K562 (cell line): Measurements from ENCODE around the gene NKX2-1. TPM values are rescaled to one million over a fixed set of nuclear protein-coding genes. Genes with fewer than 3 reads are reported as not detected.
"Not testable (repeated sequence)": the region's sequence is repeated elsewhere in the genome, so short reads cannot be mapped to it uniquely, and the experiment has no call there.

ENCODE experiments used
- ATAC-seq: fragments of 200-7000 bp; cut with Tn5 transposase; 3 replicates; pipeline ENCODE4 v1.9.1; 2020; ENCODE audit warnings: moderate library complexity
- BruUV-seq: library from RNA; stranded (reverse); fragments of 400-500 nt; replicated peaks from 2 replicates; lab custom pipeline; 2021; lab: Mats Ljungman, UMichigan
- CTCF ChIA-PET: fragments of 300-600 bp; formaldehyde crosslinking; extraction: SDS; loops from one replicate; lab custom pipeline; 2021; ENCODE audit warnings: low intra/inter-chr PET ratio; lab: Yijun Ruan, JAX
- POLR2A ChIA-PET: fragments of 300-600, 350-650 bp; sonication (Branson Sonifier 250); formaldehyde crosslinking; extraction: SDS; loops from one replicate; lab custom pipeline; 2021; ENCODE audit warnings: antibody characterized with exemption, inconsistent platforms; lab: Yijun Ruan, JAX
- DNase-seq, 4 experiments: peaks; one replicate each; pipeline versions ENCODE4 v3.0.0 to v3.0.0-alpha.2; 2011 to 2018; ENCODE audit warnings: low spot score in 3 of 4, mixed read lengths in 3 of 4; ENCODE audit errors: extremely low read depth in 1 of 4
- FAIRE-seq: peaks from 2 replicates; lab custom pipeline; 2011; peaks lifted over from hg19 to GRCh38; lab: Jason Lieb, UNC
- H2AFZ ChIP-seq: 2 replicates; pipeline ENCODE4 v1.6.0; 2011; ENCODE audit warnings: low read depth, low read length, control low read depth, inconsistent platforms
- H3K27ac ChIP-seq: fragments of 200-600 bp; 3 replicates; pipeline ENCODE4 v1.8.0; 2011; ENCODE audit warnings: low read depth, mild to moderate bottlenecking, control low read depth, inconsistent platforms, low read length, moderate library complexity, mixed read lengths; ENCODE audit errors: extremely low read depth
- H3K27me3 ChIP-seq, 2 experiments: fragments of 300-600 bp in 1 of 2; 2 replicates in 1 of 2; 3 replicates in 1 of 2; pipeline versions ENCODE4 v1.6.0 to v1.8.0; 2011; ENCODE audit warnings: inconsistent platforms in 2 of 2, low read length in 2 of 2, mild to moderate bottlenecking in 1 of 2, mixed read lengths in 1 of 2, moderate library complexity in 1 of 2; ENCODE audit not compliant: control insufficient read depth in 2 of 2, insufficient read depth in 2 of 2
- H3K36me3 ChIP-seq: fragments of 300-600 bp; 3 replicates; pipeline ENCODE4 v1.8.0; 2011; ENCODE audit warnings: mild to moderate bottlenecking, low read length, inconsistent platforms; ENCODE audit not compliant: control insufficient read depth, insufficient read depth
- H3K4me1 ChIP-seq, 2 experiments: fragments of 200-600 bp in 1 of 2; replicated peaks in 1 of 2; 2 replicates in 1 of 2; 3 replicates in 1 of 2; pipeline versions ENCODE4 v1.5.1 to v1.8.0; 2011; ENCODE audit warnings: inconsistent platforms in 2 of 2, low read length in 2 of 2, mild to moderate bottlenecking in 1 of 2, mixed read lengths in 1 of 2, moderate library complexity in 1 of 2; ENCODE audit not compliant: control insufficient read depth in 2 of 2, insufficient read depth in 2 of 2
- H3K4me2 ChIP-seq: 2 replicates; pipeline ENCODE4 v1.6.1; 2011; ENCODE audit warnings: low read length, control low read depth, inconsistent platforms, mixed read lengths; ENCODE audit not compliant: insufficient read depth
- H3K4me3 ChIP-seq: fragments of 200-600 bp; sonication (generic), shearing (Covaris generic); 2 replicates; pipeline ENCODE4 v1.5.1; 2016; ENCODE audit warnings: control low read depth, inconsistent platforms
- H3K79me2 ChIP-seq: fragments of 200-600 bp; 3 replicates; pipeline ENCODE4 v1.8.0; 2011; ENCODE audit warnings: low read length, inconsistent platforms; ENCODE audit not compliant: control insufficient read depth, insufficient read depth
- H3K9ac ChIP-seq, 2 experiments: 2 replicates each; pipeline versions ENCODE4 v1.6.0 to v1.6.1; 2011; ENCODE audit warnings: low read depth in 2 of 2, low read length in 2 of 2, control low read depth in 1 of 2, inconsistent platforms in 1 of 2, mild to moderate bottlenecking in 1 of 2, mixed read lengths in 1 of 2; ENCODE audit not compliant: insufficient read depth in 1 of 2
- H3K9me1 ChIP-seq: one replicate; pipeline ENCODE4 v1.6.0; 2011; ENCODE audit warnings: inconsistent platforms, mild to moderate bottlenecking, low read length, moderate library complexity; ENCODE audit not compliant: control insufficient read depth, insufficient read depth
- H3K9me3 ChIP-seq: replicated peaks from 2 replicates; pipeline ENCODE4 v1.5.1; 2011; ENCODE audit warnings: low read depth, low read length, inconsistent platforms; ENCODE audit not compliant: control insufficient read depth, insufficient read depth
- H4K20me1 ChIP-seq: replicated peaks from 2 replicates; pipeline ENCODE4 v1.6.1; 2011; ENCODE audit warnings: low read length, inconsistent platforms, mixed read lengths; ENCODE audit not compliant: control insufficient read depth, insufficient read depth
- BDP1 ChIP-seq: IDR thresholded peaks from 3 replicates; pipeline ENCODE4 v1.6.1; 2011; ENCODE audit not compliant: insufficient read length, insufficient read depth
- C11orf30 ChIP-seq: fragments of 450-650 bp; IDR thresholded peaks from 2 replicates; pipeline ENCODE4 v1.6.1; 2016; ENCODE audit warnings: low read depth, mild to moderate bottlenecking
- CCNT2 ChIP-seq: IDR thresholded peaks from 2 replicates; pipeline ENCODE4 v1.6.1; 2011; ENCODE audit warnings: borderline replicate concordance, low read depth, mild to moderate bottlenecking, moderate library complexity, mixed read lengths, low read length; ENCODE audit not compliant: insufficient read length; ENCODE audit errors: extremely low read depth
- CHD1 ChIP-seq: fragments of 200-600 bp; sonication (generic); IDR thresholded peaks from one replicate; pipeline ENCODE4 v1.6.1; 2012; ENCODE audit warnings: mild to moderate bottlenecking, moderate library complexity, low read length, inconsistent platforms
- EWSR1 ChIP-seq: fragments of 450-650 bp; IDR thresholded peaks from 2 replicates; pipeline ENCODE4 v1.6.1; 2018; ENCODE audit warnings: borderline replicate concordance, mild to moderate bottlenecking, low read depth, moderate library complexity; ENCODE audit not compliant: partially characterized antibody
- HDAC2 ChIP-seq: fragments of 450-650 bp; IDR thresholded peaks from 2 replicates; pipeline ENCODE4 v1.6.1; 2016; ENCODE audit warnings: mild to moderate bottlenecking
- HNRNPL ChIP-seq: fragments of 200-400 bp; formaldehyde crosslinking; IDR thresholded peaks from 2 replicates; pipeline ENCODE4 v1.6.1; 2017; ENCODE audit warnings: low read depth, mild to moderate bottlenecking, low read length
- KLF16 ChIP-seq: IDR thresholded peaks from 2 replicates; pipeline ENCODE4 v1.6.1; 2016; ENCODE audit warnings: antibody characterized with exemption
- MYBL2 ChIP-seq, 2 experiments: fragments of 450-650 bp in 1 of 2; sonication (generic) in 1 of 2; formaldehyde crosslinking in 1 of 2; IDR thresholded peaks; 2 replicates each; pipeline versions ENCODE4 v1.6.1 to v1.8.1; 2017 to 2022; ENCODE audit warnings: borderline replicate concordance in 1 of 2, inconsistent platforms in 1 of 2, low read depth in 1 of 2, mild to moderate bottlenecking in 1 of 2, missing genetic modification reagents in 1 of 2, moderate library complexity in 1 of 2
- NFXL1 ChIP-seq: fragments of 450-650 bp; formaldehyde crosslinking; IDR thresholded peaks from 2 replicates; pipeline ENCODE4 v1.4.0; 2021; ENCODE audit warnings: mild to moderate bottlenecking
- OTX1 ChIP-seq: fragments of 450-650 bp; formaldehyde crosslinking; IDR thresholded peaks from 2 replicates; pipeline ENCODE4 v1.4.0; 2022; ENCODE audit warnings: mild to moderate bottlenecking
- SAP30 ChIP-seq: fragments of 200-600 bp; sonication (generic); IDR thresholded peaks from 2 replicates; pipeline ENCODE4 v1.6.1; 2012; ENCODE audit warnings: borderline replicate concordance, low read depth, mild to moderate bottlenecking, moderate library complexity, low read length, control low read depth, inconsistent platforms; ENCODE audit not compliant: insufficient read depth, poor library complexity, severe bottlenecking
- TAF7 ChIP-seq: fragments of 450-650 bp; IDR thresholded peaks from 2 replicates; pipeline ENCODE4 v1.6.1; 2016; ENCODE audit warnings: missing genetic modification characterization, missing compliant biosample characterization
- U2AF1 ChIP-seq: fragments of 200-400 bp; formaldehyde crosslinking; optimal IDR thresholded peaks from 2 replicates; pipeline ENCODE3; 2017; ENCODE audit warnings: mild to moderate bottlenecking, low read depth, low read length, moderate library complexity
- ZNF175 ChIP-seq: fragments of 200-800 bp; sonication (Bioruptor generic); IDR thresholded peaks from 2 replicates; pipeline ENCODE4 v1.6.1; 2016; ENCODE audit warnings: low read depth, mild to moderate bottlenecking, missing genetic modification characterization, missing compliant biosample characterization
- ZNF253 ChIP-seq: fragments of 250-450 bp; sonication (Bioruptor Pico); conservative IDR thresholded peaks from 2 replicates; pipeline ENCODE4 v1.6.1; 2021; ENCODE audit warnings: mild to moderate bottlenecking
- ZNF445 ChIP-seq: fragments of 250-450 bp; sonication (Bioruptor Pico); IDR thresholded peaks from 2 replicates; pipeline ENCODE4 v1.4.0; 2020; ENCODE audit warnings: low read depth, mild to moderate bottlenecking, moderate library complexity
- WGBS: fragments of 100-300 bp; shearing (Covaris generic); methylation state at CpG from one replicate; pipeline ENCODE4 v1.1.6; 2016; ENCODE audit warnings: low coverage, mixed read lengths; ENCODE audit not compliant: insufficient coverage; ENCODE audit errors: missing lambda C conversion rate; 5-methylcytosine and 5-hydroxymethylcytosine counted together
- in situ Hi-C: fragments of 300-500 bp; cut with MboI; formaldehyde crosslinking; loops from 4 replicates; pipeline ENCODE4 v1.15.0; 2018; ENCODE audit warnings: inconsistent platforms, mixed read lengths
- intact Hi-C: fragments of 100-400 bp; cut with micrococcal nuclease; formaldehyde crosslinking; loops from 2 replicates; pipeline ENCODE4 v1.14.2; 2022
- polyA plus RNA-seq, 8 experiments: library from polyadenylated mRNA; depleted of rRNA in 4 of 8; stranded (reverse) in 5 of 8; unstranded in 3 of 8; fragments of >200 nt; fragmentation: Nextera tagmentation in 2 of 8; fragmentation: Illumina TruSeq in 1 of 8; extraction: Ambion mirVana in 2 of 8; extraction: Trizol in 1 of 8; gene quantifications; 2 replicates each; pipeline versions ENCODE4 v1.2.1 to v1.2.3, GENCODE V29; 2011 to 2014; ENCODE audit warnings: inconsistent platforms in 1 of 8, missing spikeins in 1 of 8
- total RNA-seq, 7 experiments: library from RNA; depleted of rRNA in 6 of 7; stranded (reverse); fragments of >200 nt in 6 of 7; fragmentation: Illumina TruSeq in 2 of 7; extraction: Trizol in 2 of 7; gene quantifications; 2 replicates each; pipeline versions ENCODE4 v1.2.1 to v1.2.3, GENCODE V29; 2011 to 2021; ENCODE audit warnings: low replicate concordance in 1 of 7

The NKX2-1 gene
- total and polyA plus RNA-seq, 9 of the 15 experiments (the other 6 are each of a cell fraction or from before 2014, with no cell fraction given): 0.11 TPM; not detected in 8

DNA sequence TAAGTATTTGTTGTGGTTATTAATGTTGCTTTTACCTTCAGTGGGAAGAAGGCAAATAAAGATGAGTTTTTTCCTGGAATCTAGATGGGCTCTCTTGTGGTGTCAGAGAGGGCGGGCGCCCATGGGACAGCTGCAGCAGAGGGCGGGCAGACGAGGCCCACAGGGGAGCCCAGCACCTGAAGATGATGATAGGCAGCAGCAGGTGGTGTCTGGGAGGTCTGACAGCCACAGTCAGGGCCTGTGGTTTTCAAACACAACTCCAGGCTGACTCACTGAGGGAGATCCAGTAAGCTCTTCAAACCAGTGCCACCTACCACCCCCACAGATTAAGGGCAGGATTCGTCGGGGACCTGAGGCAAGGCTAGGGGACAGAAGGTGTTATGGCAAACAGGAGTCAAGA lies 42.8 kb downstream of the NKX2-1 start:
- H3K9ac ChIP-seq: no peak overlapping the region
- H4K20me1 ChIP-seq: no peaks in the 10 kb centered on the region
- ChIA-PET CTCF (no interaction called here), POLR2A (no interaction called here)
- WGBS: 4% methylated on average over 6 of the region's 6 CpGs
- DNase-seq: no peak
- no peak overlapping the region for H3K4me3 ChIP-seq
- TF ChIP-seq EWSR1 (no peak), ZNF175 (CRISPR knock-in tag) (no peak), TAF7 (tag) (no peak), NFXL1 (CRISPR knock-in tag) (no peak), BDP1 (no peak), MYBL2 (IDR thresholded peaks at IDR 0.05; ENCODE audit: low read depth) (no peak), MYBL2 (CRISPR knock-in tag; IDR thresholded peaks at IDR 0.05; ENCODE audit: borderline replicate concordance) (no peak), OTX1 (CRISPR knock-in tag) (no peak), C11orf30 (no peak), KLF16 (no peak), ZNF253 (CRISPR knock-in tag) (no peak), ZNF445 (CRISPR knock-in tag) (no peak), HDAC2 (no peak), CCNT2 (no peak), U2AF1 (no peak), SAP30 (no peak), CHD1 (no peak), HNRNPL (no peak)
- TF ChIP-seq, all 486 proteins: peak for 0
- intact Hi-C loops (no loop called here), in situ Hi-C loops (no loop called here)
- Histone ChIP-seq H3K79me2 (no peaks in the 10 kb centered on the region), H3K27me3 (peaks cover 0 to 8% of the 10 kb centered on the region in 2 experiments; a peak in 2 of 5 replicates), H3K9me1 (no peaks in the 10 kb centered on the region), H3K4me1 (no peaks in the 10 kb centered on the region), H3K4me2 (no peak overlapping the region), H3K9me3 (no peaks in the 10 kb centered on the region), H2AFZ (no peak overlapping the region), H3K36me3 (no peaks in the 10 kb centered on the region), H3K27ac (no peak overlapping the region)
- FAIRE-seq (no peak), ATAC-seq (no peak)
- no TSS peak for BruUV-seq

DNA sequence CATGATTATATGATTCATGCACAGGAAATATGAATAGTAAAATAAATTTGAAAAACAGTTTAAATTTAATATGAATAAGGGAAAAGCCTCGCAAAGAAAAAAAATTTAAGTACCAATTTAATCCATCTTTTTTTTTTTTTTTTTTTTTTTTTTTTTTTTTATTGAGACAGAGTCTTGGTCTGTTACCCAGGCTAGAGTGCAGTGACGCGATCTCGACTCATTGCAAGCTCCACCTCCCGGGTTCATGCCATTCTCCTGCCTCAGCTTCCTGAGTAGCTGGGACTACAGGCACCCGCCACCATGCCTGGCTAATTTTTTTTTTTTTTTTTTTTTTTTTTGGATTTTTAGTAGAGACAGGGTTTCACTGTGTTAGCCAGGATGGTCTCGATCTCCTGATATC lies 44.0 kb downstream of the NKX2-1 start:
- H3K4me3 ChIP-seq, H3K4me2 ChIP-seq, H3K79me2 ChIP-seq, H3K9ac ChIP-seq, DNase-seq, H3K9me3 ChIP-seq, CTCF ChIA-PET, H3K27me3 ChIP-seq, H3K9me1 ChIP-seq, H3K36me3 ChIP-seq, in situ Hi-C loops, H2AFZ ChIP-seq, FAIRE-seq, H3K27ac ChIP-seq, ATAC-seq, H4K20me1 ChIP-seq, intact Hi-C loops, BruUV-seq, H3K4me1 ChIP-seq: not testable (repeated sequence)
- 0% methylated on average over 1 of the region's 7 CpGs for WGBS
- POLR2A ChIA-PET: interaction anchor here (0.7 kb wide), 1 partner anchor 18 kb away, joined by 3 read pairs; no protein-coding TSS in a partner anchor
